Naive thymus-derived CD8-positive, alpha-beta T cell (primary cell): Measurements from ENCODE around the gene CFAP221. TPM values are rescaled to one million over a fixed set of nuclear protein-coding genes. Genes with fewer than 3 reads are reported as not detected.

ENCODE experiments used
- ATAC-seq, 2 donors: fragments of 150-1000 bp; cut with Tn5 transposase in 1 of 2; sonication (Bioruptor Pico), chemical (Tn5 transposase) in 1 of 2; 1 replicate in 1 of 2; 2 replicates in 1 of 2; pipeline ENCODE4 v1.10.0; 2021; ENCODE audit warnings: mild to moderate bottlenecking in 2 of 2, moderate library complexity in 2 of 2
- POLR2A ChIA-PET: fragments of 350-600 bp; sonication (Branson Sonifier 250); formaldehyde crosslinking; loops from one replicate; lab custom pipeline; 2021; ENCODE audit warnings: antibody characterized with exemption; lab: Charles Lee
- DNase-seq, 10 donors: peaks; one replicate each; pipeline versions ENCODE4 v3.0.0 to v3.0.0-alpha.2; 2020 to 2022
- H3K27ac Mint-ChIP-seq, 10 donors: one replicate each; pipeline ENCODE4 v1.8.0; 2020 to 2022; ENCODE audit warnings: mild to moderate bottlenecking in 10 of 10, mixed read lengths in 10 of 10, moderate library complexity in 4 of 10, inconsistent platforms in 1 of 10
- H3K27me3 Mint-ChIP-seq, 5 donors: one replicate each; pipeline ENCODE4 v1.8.0; 2021 to 2022; ENCODE audit warnings: mixed read lengths in 5 of 5
- H3K36me3 Mint-ChIP-seq, 3 donors: one replicate each; pipeline ENCODE4 v1.8.0; 2020 to 2022; ENCODE audit warnings: mixed read lengths in 3 of 3, mild to moderate bottlenecking in 2 of 3, inconsistent platforms in 1 of 3
- H3K4me1 Mint-ChIP-seq, 4 donors: one replicate each; pipeline ENCODE4 v1.8.0; 2021 to 2022; ENCODE audit warnings: mixed read lengths in 4 of 4
- H3K4me3 Mint-ChIP-seq, 10 donors: one replicate each; pipeline ENCODE4 v1.8.0; 2020 to 2022; ENCODE audit warnings: mild to moderate bottlenecking in 10 of 10, mixed read lengths in 10 of 10, moderate library complexity in 6 of 10, inconsistent platforms in 1 of 10
- H3K9me3 Mint-ChIP-seq, 9 donors: one replicate each; pipeline ENCODE4 v1.8.0; 2020 to 2022; ENCODE audit warnings: mixed read lengths in 9 of 9, mild to moderate bottlenecking in 3 of 9, inconsistent platforms in 1 of 9, moderate library complexity in 1 of 9
- polyA plus RNA-seq, 3 donors: library from polyadenylated mRNA; unstranded; fragments of 300-500 nt; fragmentation: Illumina TruSeq; gene quantifications; one replicate each; pipeline ENCODE4 v1.2.3, GENCODE V29; 2021
- total RNA-seq, 8 experiments: library from RNA in 2 of 8; stranded (reverse) in 2 of 8; gene quantifications; one replicate each; pipeline ENCODE4 v1.2.3 and lab custom pipeline; 2021 to 2026

Gene CFAP221
- total and polyA plus RNA-seq, 5 experiments from 2014 or later: not detected

- H3K36me3 Mint-ChIP-seq: peaks cover 4 to 25% (median 16%) of the 10 kb centered on the region in 3 donors
- peaks cover 20 to 33% (median 30%) of the 10 kb centered on the region in 4 donors for H3K4me1 Mint-ChIP-seq
- no peak overlapping the region for H3K4me3 Mint-ChIP-seq
- no peak for DNase-seq
- POLR2A ChIA-PET: interaction anchor here (1.9 kb wide), 1 partner anchor 13 kb away, joined by 6 read pairs; the partner anchor contains the start of gene TMEM177
- peak overlapping the region in 3 of 10 donors; percentile 19 to 81 (median 65) for H3K27ac Mint-ChIP-seq
- no peak for ATAC-seq
- H3K27me3 Mint-ChIP-seq: no peaks in the 10 kb centered on the region
- H3K9me3 Mint-ChIP-seq: no peaks in the 10 kb centered on the region
These were observed 147.5 kb downstream of the CFAP221 start for GRCh38 chr2:119691651-119692245.

GRCh38 chr2:119692310-119692709, 148.1 kb downstream of the CFAP221 start:
- POLR2A ChIA-PET: interaction anchor here (0.7 to 1.9 kb wide), 2 partner anchors 14 to 606 kb away, joined by 5 to 6 read pairs; partner anchors contain the start of gene TMEM177
- Mint-ChIP-seq H3K9me3 (no peaks in the 10 kb centered on the region), H3K4me1 (peaks cover 21 to 37% (median 35%) of the 10 kb centered on the region in 4 donors), H3K4me3 (no peak overlapping the region), H3K27ac (peak overlapping the region in 3 of 10 donors; percentile 19 to 81 (median 65)), H3K27me3 (no peaks in the 10 kb centered on the region), H3K36me3 (peaks cover under 1 to 20% (median 12%) of the 10 kb centered on the region in 3 donors)
- DNase-seq (no peak), ATAC-seq (no peak)

GRCh38 chr2:119692954-119693353, 148.7 kb downstream of the CFAP221 start:
- no peak for ATAC-seq
- Mint-ChIP-seq H3K27me3 (no peaks in the 10 kb centered on the region), H3K4me1 (peaks cover 25 to 43% (median 42%) of the 10 kb centered on the region in 4 donors), H3K27ac (peak overlapping the region in 1 of 10 donors; percentile 30), H3K4me3 (no peak overlapping the region), H3K36me3 (peaks cover 0 to 14% (median 6%) of the 10 kb centered on the region in 3 donors), H3K9me3 (no peaks in the 10 kb centered on the region)
- no peak for DNase-seq
- POLR2A ChIA-PET: interaction anchor here (0.7 to 5.4 kb wide), 2 partner anchors 13 to 605 kb away, joined by 5 to 57 read pairs; partner anchors contain the start of gene TMEM177

GRCh38 chr2:119693567-119693966, 149.3 kb downstream of the CFAP221 start:
- peak overlapping the region in 7 of 10 donors; percentile 0 to 92 (median 84) for H3K27ac Mint-ChIP-seq
- H3K4me1 Mint-ChIP-seq: peaks cover 29 to 50% (median 47%) of the 10 kb centered on the region in 4 donors
- no peak for DNase-seq
- no peak overlapping the region for H3K4me3 Mint-ChIP-seq
- H3K36me3 Mint-ChIP-seq: peaks cover 0 to 11% (median 5%) of the 10 kb centered on the region in 3 donors
- POLR2A ChIA-PET: interaction anchor here (5.4 kb wide), 1 partner anchor 13 kb away, joined by 57 read pairs; the partner anchor contains the start of gene TMEM177
- H3K27me3 Mint-ChIP-seq: no peaks in the 10 kb centered on the region
- ATAC-seq: no peak
- no peaks in the 10 kb centered on the region for H3K9me3 Mint-ChIP-seq

GRCh38 chr2:119693967-119694366, 149.7 kb downstream of the CFAP221 start:
- peaks cover 29 to 54% (median 49%) of the 10 kb centered on the region in 4 donors for H3K4me1 Mint-ChIP-seq
- H3K4me3 Mint-ChIP-seq: peak overlapping the region in 2 of 10 donors; percentile 0 to 30
- H3K27me3 Mint-ChIP-seq: no peaks in the 10 kb centered on the region
- H3K27ac Mint-ChIP-seq: peak overlapping the region in 8 of 10 donors; percentile 0 to 92 (median 72)
- ATAC-seq (no peak), DNase-seq (no peak)
- POLR2A ChIA-PET: interaction anchor here (5.4 kb wide), 1 partner anchor 14 kb away, joined by 57 read pairs; the partner anchor contains the start of gene TMEM177
- H3K36me3 Mint-ChIP-seq: peaks cover 0 to 7% (median 2%) of the 10 kb centered on the region in 3 donors
- no peaks in the 10 kb centered on the region for H3K9me3 Mint-ChIP-seq

GRCh38 chr2:119694470-119694844, 150.2 kb downstream of the CFAP221 start:
- peaks cover 28 to 56% (median 50%) of the 10 kb centered on the region in 4 donors for H3K4me1 Mint-ChIP-seq
- H3K36me3 Mint-ChIP-seq: peaks cover 0 to 4% (median 0%) of the 10 kb centered on the region in 3 donors
- POLR2A ChIA-PET: interaction anchor here (0.8 to 5.4 kb wide), 5 partner anchors 13 to 319 kb away, joined by 3 to 57 read pairs (median 3); partner anchors contain the start of genes EPB41L5, PTPN4 and TMEM177
- no peaks in the 10 kb centered on the region for H3K9me3 Mint-ChIP-seq
- no peaks in the 10 kb centered on the region for H3K27me3 Mint-ChIP-seq
- H3K27ac Mint-ChIP-seq: peak overlapping the region; percentile 63 to 96 (median 90)
- H3K4me3 Mint-ChIP-seq: peak overlapping the region in 8 of 10 donors; percentile 69 to 89 (median 82)
- DNase-seq (no peak), ATAC-seq (no peak)

GRCh38 chr2:119694845-119695521, 150.7 kb downstream of the CFAP221 start:
- DNase-seq: peak in 8 of 10 donors; percentile 20 to 73 (median 46)
- H3K27ac Mint-ChIP-seq: peak overlapping the region; percentile 67 to 96 (median 91)
- no peaks in the 10 kb centered on the region for H3K9me3 Mint-ChIP-seq
- H3K4me3 Mint-ChIP-seq: peak overlapping the region; percentile 66 to 89 (median 80)
- no peaks in the 10 kb centered on the region for H3K27me3 Mint-ChIP-seq
- peaks cover 0 to 2% (median 0%) of the 10 kb centered on the region in 3 donors for H3K36me3 Mint-ChIP-seq
- peak; percentile 80 to 81 for ATAC-seq
- H3K4me1 Mint-ChIP-seq: peaks cover 30 to 56% (median 50%) of the 10 kb centered on the region in 4 donors
- POLR2A ChIA-PET: interaction anchor here (0.6 to 5.4 kb wide), 7 partner anchors 13 to 1149 kb away, joined by 3 to 57 read pairs (median 3); partner anchors contain the start of genes EPB41L5, PTPN4 and TMEM177

GRCh38 chr2:119696005-119696404, 151.8 kb downstream of the CFAP221 start:
- H3K27me3 Mint-ChIP-seq: peaks cover 0 to under 1% (median 0%) of the 10 kb centered on the region in 5 donors
- no peaks in the 10 kb centered on the region for H3K9me3 Mint-ChIP-seq
- peaks cover 29 to 56% (median 50%) of the 10 kb centered on the region in 4 donors for H3K4me1 Mint-ChIP-seq
- ATAC-seq (no peak), DNase-seq (no peak)
- POLR2A ChIA-PET: interaction anchor here (0.9 to 5.4 kb wide), 4 partner anchors 16 to 481 kb away, joined by 3 to 57 read pairs (median 4); partner anchors contain the start of genes PTPN4 and TMEM177
- no peaks in the 10 kb centered on the region for H3K36me3 Mint-ChIP-seq
- peak overlapping the region in 8 of 10 donors; percentile 22 to 87 (median 76) for H3K4me3 Mint-ChIP-seq
- peak overlapping the region in 9 of 10 donors; percentile 55 to 96 (median 90) for H3K27ac Mint-ChIP-seq

- Mint-ChIP-seq H3K27me3 (peaks cover 0 to 3% (median 0%) of the 10 kb centered on the region in 5 donors), H3K36me3 (no peaks in the 10 kb centered on the region), H3K27ac (peak overlapping the region in 9 of 10 donors; percentile 14 to 96 (median 84)), H3K4me1 (peaks cover 29 to 56% (median 50%) of the 10 kb centered on the region in 4 donors), H3K9me3 (no peaks in the 10 kb centered on the region), H3K4me3 (peak overlapping the region in 8 of 10 donors; percentile 15 to 79 (median 46))
- no peak for DNase-seq
- ATAC-seq: no peak
- POLR2A ChIA-PET: interaction anchor here (0.9 to 5.4 kb wide), 3 partner anchors 11 to 480 kb away, joined by 3 to 57 read pairs (median 4); partner anchors contain the start of gene TMEM177
These were observed 152.3 kb downstream of the CFAP221 start for GRCh38 chr2:119696494-119697030.

- ATAC-seq (peak; percentile 57 to 66), DNase-seq (peak in 2 of 10 donors; percentile 26 to 28)
- Mint-ChIP-seq H3K36me3 (no peaks in the 10 kb centered on the region), H3K9me3 (no peaks in the 10 kb centered on the region), H3K4me1 (peaks cover 29 to 56% (median 50%) of the 10 kb centered on the region in 4 donors), H3K27ac (peak overlapping the region; percentile 67 to 91 (median 85)), H3K27me3 (peaks cover 0 to 3% (median 0%) of the 10 kb centered on the region in 5 donors), H3K4me3 (peak overlapping the region; percentile 4 to 74 (median 66))
- POLR2A ChIA-PET: interaction anchor here (2.1 to 5.4 kb wide), 2 partner anchors 12 to 17 kb away, joined by 4 to 57 read pairs; partner anchors contain the start of gene TMEM177
These were observed 153.2 kb downstream of the CFAP221 start for GRCh38 chr2:119697290-119698020.

- Mint-ChIP-seq H3K36me3 (no peaks in the 10 kb centered on the region), H3K9me3 (no peaks in the 10 kb centered on the region), H3K27me3 (peaks cover 0 to 3% (median 0%) of the 10 kb centered on the region in 5 donors), H3K4me3 (peak overlapping the region in 8 of 10 donors; percentile 53 to 74 (median 66)), H3K4me1 (peaks cover 29 to 56% (median 53%) of the 10 kb centered on the region in 4 donors), H3K27ac (peak overlapping the region; percentile 67 to 90 (median 84))
- peak in 1 of 2 donors; percentile 39 for ATAC-seq
- peak in 1 of 10 donors; percentile 24 for DNase-seq
- POLR2A ChIA-PET: interaction anchor here (2.1 kb wide), 1 partner anchor 13 kb away, joined by 4 read pairs; no protein-coding TSS in a partner anchor
These were observed 154.0 kb downstream of the CFAP221 start for GRCh38 chr2:119698246-119698645.
